ENCODE results near the gene UTRN.

Gene UTRN

DNA sequence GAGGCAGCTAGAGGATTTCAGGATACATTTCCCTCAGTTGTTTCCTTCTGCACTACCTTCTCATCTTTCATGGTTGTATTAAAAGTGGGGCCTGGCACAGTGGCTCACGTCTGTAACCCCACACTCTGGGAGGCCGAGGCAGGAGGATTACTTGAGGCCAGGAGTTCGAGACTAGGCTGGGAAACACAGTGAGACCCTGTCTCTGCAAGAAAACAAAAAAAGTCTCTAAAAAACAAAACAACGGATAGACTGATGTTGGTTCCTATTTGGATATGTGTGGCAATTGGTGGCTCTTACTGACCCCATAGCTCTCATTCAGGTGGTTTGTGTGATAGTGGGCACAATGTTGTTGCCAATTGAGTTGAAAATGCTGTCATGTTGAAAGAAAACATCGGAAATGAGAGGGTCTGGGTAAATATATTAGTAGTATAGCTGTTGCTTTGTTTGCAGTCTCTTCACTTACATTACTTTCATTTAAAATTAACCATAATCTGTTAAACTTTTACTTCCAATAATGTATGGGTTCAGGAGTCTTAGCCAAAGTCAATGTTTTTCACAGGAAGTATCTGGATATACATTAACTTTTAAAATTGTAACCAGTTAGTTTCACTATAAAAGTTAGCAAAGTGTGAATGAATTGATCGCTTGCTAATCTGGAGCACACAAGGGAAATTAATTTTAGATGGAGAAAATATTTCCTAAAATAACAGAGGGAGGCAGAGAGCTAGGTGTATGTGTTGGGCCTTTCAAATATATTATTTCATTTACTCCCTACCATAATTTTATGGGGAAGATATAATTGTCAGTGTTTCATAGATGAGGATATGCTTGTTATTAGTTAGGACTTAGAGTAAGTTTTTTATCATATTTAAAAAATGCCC is 31.1 kb downstream of the UTRN start:
- Mint-ChIP-seq H3K4me3 (no peak overlapping the region), H3K36me3 (no peaks in the 10 kb centered on the region), H3K9me3 (no peaks in the 10 kb centered on the region), H3K27ac (no peak overlapping the region), H3K4me1 (peaks cover 9% of the 10 kb centered on the region)
- no peak for DNase-seq (ENCODE audit: low spot score in 2 of 2)
- ATAC-seq = no peak

DNA sequence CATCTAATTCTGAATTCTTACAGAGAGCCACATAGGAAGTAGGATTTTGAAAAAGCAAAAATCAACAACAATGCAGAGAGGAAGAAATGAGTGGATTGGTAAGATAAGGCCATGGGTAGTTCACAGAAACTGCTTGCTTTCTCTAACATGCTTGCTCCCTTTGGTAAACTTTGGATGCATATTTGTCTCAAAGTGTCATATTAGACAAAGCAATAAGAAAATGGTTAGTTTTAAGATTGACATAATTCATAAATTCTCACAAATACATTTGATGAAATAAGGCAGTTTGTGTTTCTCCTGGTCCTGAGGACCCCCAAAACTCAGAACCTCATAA is 31.7 kb downstream of the UTRN start:
- H3K9me3 Mint-ChIP-seq = no peaks in the 10 kb centered on the region
- DNase-seq (ENCODE audit: low spot score in 2 of 2) (no peak), ATAC-seq (no peak)
- H3K36me3 Mint-ChIP-seq = no peaks in the 10 kb centered on the region
- H3K27ac Mint-ChIP-seq = no peak overlapping the region
- no peak overlapping the region for H3K4me3 Mint-ChIP-seq
- H3K4me1 Mint-ChIP-seq = peaks cover 6% of the 10 kb centered on the region

DNA sequence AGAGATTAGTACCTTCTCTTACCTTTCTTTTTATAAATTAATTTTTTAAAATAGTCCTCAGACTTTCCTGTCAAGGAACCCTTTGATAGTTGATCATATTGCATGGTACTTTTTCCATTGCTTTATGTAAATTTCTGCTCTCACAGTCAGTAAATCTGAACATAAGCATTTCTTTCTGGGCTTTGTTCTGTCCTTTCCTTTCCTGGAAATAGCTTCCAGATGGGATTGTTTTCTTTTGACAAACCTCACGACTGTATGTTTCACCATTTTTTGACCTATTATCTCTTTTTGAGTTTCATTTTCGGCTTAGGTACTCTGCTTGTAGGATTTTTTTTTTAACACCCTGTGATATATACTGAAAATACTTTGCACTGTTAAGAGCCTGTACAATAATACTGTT is 32.6 kb downstream of the UTRN start:
- Mint-ChIP-seq H3K27ac (no peak overlapping the region), H3K4me1 (peaks cover 6% of the 10 kb centered on the region), H3K9me3 (no peaks in the 10 kb centered on the region), H3K36me3 (no peaks in the 10 kb centered on the region), H3K4me3 (no peak overlapping the region)
- no peak for DNase-seq (ENCODE audit: low spot score in 2 of 2)
- no peak for ATAC-seq

DNA sequence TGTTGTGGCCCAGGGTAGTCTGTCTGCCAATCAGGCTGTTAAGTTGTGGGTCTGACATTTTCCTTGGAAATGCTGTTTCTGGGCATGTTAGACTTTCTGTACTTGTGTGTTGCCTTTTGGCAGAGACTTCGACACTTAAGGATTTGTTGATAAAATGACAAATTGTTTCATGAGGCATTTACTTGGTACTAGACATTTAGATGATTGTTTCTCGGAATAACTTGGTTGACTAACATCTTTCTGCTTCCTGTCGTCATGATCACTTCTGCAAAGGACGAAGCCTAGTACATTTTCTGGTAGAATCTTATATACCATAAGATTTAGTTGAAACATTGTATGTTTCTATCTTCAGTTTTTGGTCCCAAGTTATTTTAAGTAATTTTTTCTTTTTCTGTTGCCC is 34.1 kb downstream of the UTRN start:
- no peaks in the 10 kb centered on the region for H3K9me3 Mint-ChIP-seq
- no peaks in the 10 kb centered on the region for H3K36me3 Mint-ChIP-seq
- H3K27ac Mint-ChIP-seq = no peak overlapping the region
- DNase-seq (ENCODE audit: low spot score in 2 of 2) (no peak), ATAC-seq (no peak)
- no peak overlapping the region for H3K4me3 Mint-ChIP-seq
- H3K4me1 Mint-ChIP-seq = peaks cover 6% of the 10 kb centered on the region

DNA sequence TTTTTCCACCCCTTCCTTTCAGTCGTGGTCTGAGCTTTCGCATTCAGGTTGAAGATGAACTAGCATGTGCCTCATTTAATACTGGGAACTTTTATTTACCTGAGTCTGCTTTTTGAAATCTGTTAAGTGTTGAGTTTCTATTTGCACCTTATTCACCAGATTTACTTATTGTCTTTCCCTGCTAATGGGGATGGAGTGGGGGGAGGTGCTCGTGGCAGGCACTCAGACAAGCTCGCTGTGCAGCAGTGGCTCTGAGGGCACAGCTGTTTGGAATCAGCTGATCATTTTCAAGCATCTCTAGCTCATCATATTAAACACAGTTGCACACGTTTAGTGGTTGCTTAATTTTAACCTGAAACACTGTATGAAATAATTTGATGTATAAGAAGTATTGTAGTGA is 35.6 kb downstream of the UTRN start:
- Mint-ChIP-seq H3K4me3 (no peak overlapping the region), H3K9me3 (no peaks in the 10 kb centered on the region), H3K36me3 (no peaks in the 10 kb centered on the region), H3K27ac (no peak overlapping the region), H3K4me1 (no peaks in the 10 kb centered on the region)
- DNase-seq (ENCODE audit: low spot score in 2 of 2) = no peak
- ATAC-seq = no peak

DNA sequence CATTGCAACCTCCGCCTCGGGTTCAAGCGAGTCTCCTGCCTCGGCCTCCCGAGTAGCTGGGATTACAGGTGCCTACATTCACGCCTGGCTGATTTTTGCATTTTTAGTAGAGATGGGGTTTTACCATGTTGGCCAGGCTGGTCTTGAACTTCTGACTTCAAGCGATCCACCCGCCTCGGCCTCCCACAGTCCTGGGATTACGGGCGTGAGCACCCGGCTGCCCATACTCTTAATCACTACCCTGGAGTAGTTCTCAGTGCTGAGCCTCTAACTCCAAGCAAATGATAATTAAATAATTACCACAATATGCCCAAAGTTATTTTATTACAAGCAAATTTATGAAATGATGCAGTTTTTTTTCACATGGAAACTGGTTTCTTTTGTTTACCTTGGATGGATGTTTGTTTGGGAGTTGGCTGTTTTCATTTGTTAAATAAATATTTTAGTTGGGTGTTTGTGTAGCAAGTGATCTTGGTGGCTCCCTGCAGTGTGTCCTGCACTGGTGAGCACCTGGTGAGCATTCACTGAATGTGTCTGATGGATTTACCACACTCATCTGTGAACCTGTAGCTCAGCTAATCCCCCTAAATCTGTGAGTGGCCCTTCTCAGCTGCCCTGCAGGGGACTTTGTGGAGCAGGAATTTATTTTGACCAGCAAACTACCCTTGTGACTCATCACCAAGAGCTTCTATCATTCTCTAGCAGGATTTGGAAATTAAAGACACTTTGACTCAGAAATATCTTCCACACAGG is 36.9 kb downstream of the UTRN start:
- no peak overlapping the region for H3K27ac Mint-ChIP-seq
- H3K4me3 Mint-ChIP-seq = no peak overlapping the region
- ATAC-seq = no peak
- no peaks in the 10 kb centered on the region for H3K4me1 Mint-ChIP-seq
- H3K9me3 Mint-ChIP-seq = no peaks in the 10 kb centered on the region
- no peaks in the 10 kb centered on the region for H3K36me3 Mint-ChIP-seq
- no peak for DNase-seq (ENCODE audit: low spot score in 2 of 2)

DNA sequence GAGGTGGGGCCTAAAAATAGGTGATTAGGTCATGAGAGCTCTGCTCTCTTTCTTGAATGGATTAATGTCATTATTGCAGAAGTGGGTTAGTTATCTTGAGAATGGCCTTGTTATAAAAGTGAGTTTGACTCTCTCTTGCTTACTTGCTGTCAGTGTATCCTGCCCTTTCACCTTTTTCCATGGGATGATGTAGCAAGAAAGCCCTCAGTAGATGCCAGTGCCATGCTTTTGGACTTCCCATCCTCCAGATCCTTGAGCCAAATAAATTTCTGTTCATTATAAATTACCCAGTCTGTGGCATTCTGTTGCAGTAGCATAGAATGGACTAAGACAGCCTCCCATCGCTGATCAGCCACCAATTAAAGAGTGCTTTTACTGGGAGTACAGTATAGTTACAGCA is 40.1 kb downstream of the UTRN start:
- H3K27ac Mint-ChIP-seq = no peak overlapping the region
- H3K36me3 Mint-ChIP-seq = no peaks in the 10 kb centered on the region
- H3K4me3 Mint-ChIP-seq = no peak overlapping the region

DNA sequence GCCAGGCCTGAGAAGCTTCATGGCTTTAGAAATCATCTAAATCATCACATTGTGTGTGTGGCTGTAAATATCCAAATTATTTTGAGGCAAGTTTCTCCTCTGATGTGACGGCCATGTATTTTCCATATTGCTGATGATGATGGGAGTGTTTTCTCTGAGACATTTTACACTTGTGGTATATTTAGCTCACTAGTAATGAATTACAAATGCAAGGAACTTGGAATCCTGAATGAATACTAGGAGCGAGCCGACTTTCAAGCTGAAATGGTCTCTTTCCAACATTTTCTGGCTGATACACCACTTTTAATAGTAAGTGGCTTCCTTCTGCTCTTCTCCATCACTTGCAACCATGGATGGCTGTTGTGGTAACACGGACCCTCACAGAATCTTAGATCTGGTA is 41.3 kb downstream of the UTRN start:
- DNase-seq (ENCODE audit: low spot score in 2 of 2) (no peak), ATAC-seq (no peak)
- H3K4me3 Mint-ChIP-seq = no peak overlapping the region
- no peak overlapping the region for H3K27ac Mint-ChIP-seq
- H3K9me3 Mint-ChIP-seq = no peaks in the 10 kb centered on the region
- no peaks in the 10 kb centered on the region for H3K36me3 Mint-ChIP-seq
- peaks cover 11% of the 10 kb centered on the region for H3K4me1 Mint-ChIP-seq

More for the DNA sequence above, 40.1 kb downstream of the UTRN start:
- no peaks in the 10 kb centered on the region for H3K9me3 Mint-ChIP-seq
- peaks cover 5% of the 10 kb centered on the region for H3K4me1 Mint-ChIP-seq
- ATAC-seq (no peak), DNase-seq (ENCODE audit: low spot score in 2 of 2) (no peak)

DNA sequence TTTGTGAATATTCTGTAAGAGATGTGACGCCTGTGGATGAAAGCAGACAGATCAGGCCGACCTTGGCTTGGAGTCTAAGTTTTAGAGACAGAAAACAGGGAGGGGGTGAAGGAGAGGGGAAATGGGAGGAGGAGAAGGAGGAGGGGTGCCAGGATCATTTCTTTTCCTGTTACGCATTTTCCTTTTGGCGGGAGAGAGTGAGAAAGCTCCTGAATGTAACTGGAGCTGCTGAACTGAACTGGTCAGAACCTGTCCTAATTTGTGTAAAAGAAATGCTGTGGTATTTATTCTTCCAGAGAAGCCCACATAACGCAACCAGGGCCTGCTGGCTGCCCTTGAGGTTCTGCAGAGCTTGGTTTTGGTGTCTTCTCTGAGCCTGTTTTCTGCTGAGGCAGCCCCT is 41.9 kb downstream of the UTRN start:
- Mint-ChIP-seq H3K27ac (no peak overlapping the region), H3K4me1 (peaks cover 11% of the 10 kb centered on the region), H3K36me3 (no peaks in the 10 kb centered on the region), H3K9me3 (no peaks in the 10 kb centered on the region), H3K4me3 (no peak overlapping the region)
- ATAC-seq (no peak), DNase-seq (ENCODE audit: low spot score in 2 of 2) (no peak)

DNA sequence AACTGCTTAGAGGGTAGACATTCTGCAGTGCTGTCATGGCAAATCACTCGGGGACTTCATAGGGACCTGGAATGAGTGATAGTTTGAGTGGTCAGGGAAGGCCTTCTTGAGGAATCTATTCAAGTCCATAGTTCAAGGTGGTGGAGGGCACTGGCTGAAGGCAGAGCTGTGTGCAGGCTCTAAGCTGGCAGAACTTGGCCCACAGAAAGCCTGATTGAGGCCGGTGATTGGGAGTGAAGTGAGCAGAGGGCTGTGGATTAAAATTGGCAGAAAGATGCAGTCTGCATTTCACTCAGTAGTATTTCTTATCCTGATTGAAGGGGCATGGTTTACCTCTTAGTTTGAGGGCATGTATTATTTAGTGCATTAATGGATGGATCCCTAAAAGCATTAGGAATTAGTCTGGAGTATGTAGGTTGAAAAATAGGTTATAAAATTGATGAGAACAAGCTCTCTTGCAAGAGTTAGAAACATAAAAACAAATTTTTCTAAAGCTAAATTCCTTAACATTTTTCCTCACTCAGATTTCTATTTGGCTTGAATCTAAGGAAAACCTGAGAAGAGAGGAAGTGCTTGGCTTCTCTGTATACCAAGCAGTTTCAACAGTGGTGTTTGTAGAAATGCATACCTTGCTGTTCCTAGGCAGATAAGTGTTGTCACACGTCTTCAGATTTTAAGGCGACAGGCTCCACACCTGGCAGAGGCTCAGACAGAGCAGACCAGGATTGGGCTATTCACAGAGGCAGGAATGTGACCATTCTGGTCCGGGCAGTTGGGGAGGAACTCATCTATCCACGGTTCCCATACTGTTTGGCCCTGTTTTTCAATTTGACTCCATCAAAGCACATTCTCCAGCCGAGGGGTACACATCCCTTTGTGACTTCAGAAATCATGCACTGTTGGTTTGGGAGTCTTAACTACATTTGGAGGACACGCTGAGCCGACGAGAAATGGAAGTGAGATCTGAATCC is 45.2 kb downstream of the UTRN start:
- no peak for ATAC-seq
- Mint-ChIP-seq H3K9me3 (no peaks in the 10 kb centered on the region), H3K36me3 (no peaks in the 10 kb centered on the region), H3K27ac (peak overlapping the region; percentile 48), H3K4me3 (no peak overlapping the region), H3K4me1 (peaks cover 21% of the 10 kb centered on the region)
- DNase-seq (ENCODE audit: low spot score in 2 of 2) = no peak

DNA sequence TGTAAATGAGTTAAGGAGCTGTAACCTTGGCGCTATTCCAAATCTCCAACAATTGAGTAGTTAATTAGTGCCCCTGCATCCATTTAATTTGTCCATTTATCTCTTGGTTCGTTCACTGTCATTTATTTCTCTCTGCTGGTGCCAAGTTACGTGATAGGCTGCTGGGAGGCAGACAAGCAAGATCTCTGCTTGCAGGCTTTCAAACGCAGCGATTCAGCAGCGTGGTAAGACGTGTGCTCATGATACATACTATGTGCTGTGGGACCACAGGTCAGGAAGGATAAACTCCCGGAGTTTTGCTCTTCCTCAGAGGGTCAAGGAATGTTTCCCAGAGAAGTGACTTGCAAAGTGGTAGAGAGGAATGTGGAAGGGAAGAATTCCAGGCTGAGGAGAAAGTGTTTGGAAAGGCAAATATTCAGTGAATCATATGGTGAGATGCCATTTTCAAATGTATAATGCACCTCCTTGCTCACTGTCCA is 46.4 kb downstream of the UTRN start:
- Mint-ChIP-seq H3K4me3 (no peak overlapping the region), H3K36me3 (no peaks in the 10 kb centered on the region), H3K4me1 (peaks cover 31% of the 10 kb centered on the region), H3K27ac (no peak overlapping the region), H3K9me3 (no peaks in the 10 kb centered on the region)
- DNase-seq (ENCODE audit: low spot score in 2 of 2) (no peak), ATAC-seq (no peak)

DNA sequence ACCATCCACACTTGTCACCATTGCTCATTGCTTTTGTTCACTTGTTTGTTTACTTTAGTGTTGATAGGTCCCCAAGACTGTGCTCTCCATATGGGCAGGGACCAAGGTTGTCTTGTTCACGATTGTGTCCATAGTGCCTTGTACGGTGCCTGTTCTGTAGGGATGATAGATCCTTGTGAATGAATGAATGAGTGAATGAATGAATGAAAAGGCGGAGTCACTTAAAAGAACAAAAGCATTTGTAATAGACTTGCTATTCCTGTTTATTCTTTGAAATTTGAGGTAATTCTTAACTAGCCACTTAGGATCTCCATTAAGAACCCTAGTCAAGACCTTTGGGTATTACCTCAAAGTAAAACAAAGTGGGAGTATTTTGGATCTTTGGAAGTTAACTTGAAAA is 47.0 kb downstream of the UTRN start:
- Mint-ChIP-seq H3K36me3 (no peaks in the 10 kb centered on the region), H3K27ac (no peak overlapping the region)

DNA sequence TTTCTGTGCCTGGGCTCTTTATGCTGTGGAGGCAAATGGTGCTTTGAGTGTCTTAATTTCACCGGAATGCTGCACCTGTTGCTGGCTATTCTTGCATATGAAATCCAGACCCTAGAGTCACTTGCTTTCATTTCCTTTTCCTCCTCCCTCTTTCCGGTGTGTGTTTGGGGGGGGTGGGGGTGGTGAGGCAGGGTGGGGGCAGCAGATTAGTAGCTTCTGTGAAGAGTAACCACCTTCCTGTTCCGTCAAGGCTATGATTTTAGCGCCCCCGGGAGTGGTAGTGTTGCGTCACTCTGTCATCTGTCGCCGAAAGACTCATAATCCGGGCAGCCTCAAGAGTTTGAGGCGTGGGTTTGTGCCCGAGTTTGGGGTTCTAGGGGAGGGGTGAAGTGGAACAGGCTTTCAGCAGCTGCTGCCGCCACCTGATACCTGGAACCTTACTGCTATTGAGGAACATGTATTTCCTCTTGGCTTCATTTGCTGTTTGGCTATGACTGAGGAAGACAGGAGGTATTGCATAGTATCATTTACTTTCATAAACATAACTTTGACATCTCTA is 49.1 kb downstream of the UTRN start:
- DNase-seq (ENCODE audit: low spot score in 2 of 2) = peak; percentile 36 to 84
- no peaks in the 10 kb centered on the region for H3K36me3 Mint-ChIP-seq
- H3K9me3 Mint-ChIP-seq = no peaks in the 10 kb centered on the region
- peaks cover 52% of the 10 kb centered on the region for H3K4me1 Mint-ChIP-seq
- H3K4me3 Mint-ChIP-seq = peak overlapping the region; percentile 64
- H3K27ac Mint-ChIP-seq = peak overlapping the region; percentile 60
- ATAC-seq = peak; percentile 86

More for the DNA sequence above, 47.0 kb downstream of the UTRN start:
- peaks cover 37% of the 10 kb centered on the region for H3K4me1 Mint-ChIP-seq
- DNase-seq (ENCODE audit: low spot score in 2 of 2) (no peak), ATAC-seq (no peak)
- H3K9me3 Mint-ChIP-seq = no peaks in the 10 kb centered on the region
- H3K4me3 Mint-ChIP-seq = no peak overlapping the region

Data from stimulated activated effector memory CD8-positive, alpha-beta T cell treated with anti-CD3 and anti-CD28 coated beads, Interleukin-12 subunit alpha, Interleukin-12 subunit beta, amount 100 ng/mL, for 72 hours (primary cell).